Glutamatergic neuron (in vitro differentiated cells): ENCODE results near the gene MSS51. TPM values are rescaled to one million over a fixed set of nuclear protein-coding genes. Genes with fewer than 3 reads are reported as not detected.

Experiments used
- DNase-seq: peaks from one replicate; pipeline ENCODE4 v3.0.0; 2022
- H3K27ac Mint-ChIP-seq: one replicate; pipeline ENCODE4 v1.8.0; 2020; ENCODE audit warnings: mild to moderate bottlenecking, mixed read lengths, inconsistent platforms; ENCODE audit not compliant: unreplicated experiment
- H3K27me3 Mint-ChIP-seq: one replicate; pipeline ENCODE4 v1.8.0; 2020; ENCODE audit warnings: mild to moderate bottlenecking, moderate library complexity, mixed read lengths, inconsistent platforms; ENCODE audit not compliant: unreplicated experiment
- H3K36me3 Mint-ChIP-seq: one replicate; pipeline ENCODE4 v1.8.0; 2020; ENCODE audit warnings: mild to moderate bottlenecking, mixed read lengths, inconsistent platforms; ENCODE audit not compliant: unreplicated experiment
- H3K4me1 Mint-ChIP-seq: one replicate; pipeline ENCODE4 v1.8.0; 2020; ENCODE audit warnings: mild to moderate bottlenecking, low read depth, mixed read lengths, inconsistent platforms; ENCODE audit not compliant: unreplicated experiment
- H3K4me3 Mint-ChIP-seq: one replicate; pipeline ENCODE4 v1.8.0; 2020; ENCODE audit warnings: mild to moderate bottlenecking, mixed read lengths, inconsistent platforms; ENCODE audit not compliant: unreplicated experiment
- H3K9me3 Mint-ChIP-seq: one replicate; pipeline ENCODE4 v1.8.0; 2020; ENCODE audit warnings: mild to moderate bottlenecking, moderate library complexity, mixed read lengths, inconsistent platforms; ENCODE audit not compliant: unreplicated experiment
- total RNA-seq: library from RNA; stranded (reverse); fragmentation: NEBNext Ultra II Directional; extraction: Animal tissue kit (Norgen Biotek cat#: 25700); gene quantifications from one replicate; pipeline ENCODE4 v1.2.1, GENCODE V29; 2021; ENCODE audit not compliant: unreplicated experiment
- TF ChIP-seq, protein P1 (sequence below): fragments of 200-600 bp; sonication (generic); IDR thresholded peaks from one replicate; pipeline ENCODE4 v1.5.0; 2021; ENCODE audit not compliant: partially characterized antibody, unreplicated experiment

Gene MSS51
- total RNA-seq, 1 donor from 2014 or later, result 3.5 TPM

DNA sequence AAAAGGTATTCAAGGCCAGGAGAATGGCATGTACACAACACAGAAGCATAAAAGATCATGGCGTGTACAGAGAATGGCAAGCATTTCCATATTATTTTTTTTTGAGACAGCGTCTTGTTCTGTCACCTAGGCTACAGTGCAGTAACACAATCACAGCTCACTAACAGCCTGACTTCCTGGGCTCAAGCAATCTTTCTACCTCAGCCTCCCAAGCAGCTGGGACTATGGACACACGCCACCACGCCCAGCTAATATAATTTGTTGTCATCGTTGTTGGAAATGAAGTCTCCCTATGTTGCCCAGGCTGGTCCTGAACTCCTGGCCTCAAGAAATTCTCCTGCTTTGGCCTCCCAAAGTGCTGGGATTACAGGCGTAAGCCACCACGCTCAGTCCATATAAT, 46.8 kb downstream of the MSS51 start:
- TF ChIP-seq, protein P1, sequence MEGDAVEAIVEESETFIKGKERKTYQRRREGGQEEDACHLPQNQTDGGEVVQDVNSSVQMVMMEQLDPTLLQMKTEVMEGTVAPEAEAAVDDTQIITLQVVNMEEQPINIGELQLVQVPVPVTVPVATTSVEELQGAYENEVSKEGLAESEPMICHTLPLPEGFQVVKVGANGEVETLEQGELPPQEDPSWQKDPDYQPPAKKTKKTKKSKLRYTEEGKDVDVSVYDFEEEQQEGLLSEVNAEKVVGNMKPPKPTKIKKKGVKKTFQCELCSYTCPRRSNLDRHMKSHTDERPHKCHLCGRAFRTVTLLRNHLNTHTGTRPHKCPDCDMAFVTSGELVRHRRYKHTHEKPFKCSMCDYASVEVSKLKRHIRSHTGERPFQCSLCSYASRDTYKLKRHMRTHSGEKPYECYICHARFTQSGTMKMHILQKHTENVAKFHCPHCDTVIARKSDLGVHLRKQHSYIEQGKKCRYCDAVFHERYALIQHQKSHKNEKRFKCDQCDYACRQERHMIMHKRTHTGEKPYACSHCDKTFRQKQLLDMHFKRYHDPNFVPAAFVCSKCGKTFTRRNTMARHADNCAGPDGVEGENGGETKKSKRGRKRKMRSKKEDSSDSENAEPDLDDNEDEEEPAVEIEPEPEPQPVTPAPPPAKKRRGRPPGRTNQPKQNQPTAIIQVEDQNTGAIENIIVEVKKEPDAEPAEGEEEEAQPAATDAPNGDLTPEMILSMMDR, result no peak
- H3K4me3 Mint-ChIP-seq, result no peak overlapping the region
- no peaks in the 10 kb centered on the region for H3K4me1 Mint-ChIP-seq
- DNase-seq, result no peak
- H3K9me3 Mint-ChIP-seq, result no peaks in the 10 kb centered on the region
- H3K27me3 Mint-ChIP-seq, result no peaks in the 10 kb centered on the region
- no peaks in the 10 kb centered on the region for H3K36me3 Mint-ChIP-seq
- H3K27ac Mint-ChIP-seq, result no peak overlapping the region

DNA sequence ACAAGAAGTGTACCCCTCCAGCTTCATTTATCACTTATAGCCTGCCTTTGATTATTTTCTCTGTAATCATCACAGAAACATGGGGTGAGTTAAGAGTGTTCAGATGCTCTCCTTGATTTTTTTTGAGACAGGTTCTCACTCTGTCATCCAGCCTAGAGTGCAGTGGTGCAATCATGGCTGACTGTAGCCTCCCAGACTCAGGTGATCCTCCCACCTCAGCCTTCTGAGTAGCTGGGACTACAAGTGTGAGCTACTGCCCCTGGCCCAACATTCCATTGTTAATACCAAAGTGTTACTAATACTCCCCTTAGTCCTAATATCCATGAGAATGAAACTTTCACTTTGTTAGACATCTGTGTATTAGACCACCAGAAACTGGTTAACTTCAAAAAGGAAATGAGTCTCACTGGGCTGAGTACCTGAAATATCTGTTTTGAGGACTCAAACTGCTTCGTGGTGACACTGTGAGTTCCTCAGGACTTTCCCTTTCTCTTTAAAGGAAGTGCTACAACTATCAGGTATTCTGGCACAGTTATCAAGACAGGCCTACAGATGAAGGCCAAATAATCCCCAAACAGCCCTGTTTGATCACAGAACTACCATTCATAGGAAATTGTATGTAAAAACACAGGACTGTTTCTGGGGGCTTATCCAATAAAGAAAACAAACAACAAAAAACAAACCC, 54.2 kb downstream of the MSS51 start:
- H3K9me3 Mint-ChIP-seq, result no peaks in the 10 kb centered on the region
- no peak overlapping the region for H3K27ac Mint-ChIP-seq
- H3K4me3 Mint-ChIP-seq, result no peak overlapping the region
- H3K27me3 Mint-ChIP-seq, result no peaks in the 10 kb centered on the region
- H3K36me3 Mint-ChIP-seq, result no peaks in the 10 kb centered on the region
- TF ChIP-seq, protein P1, result no peak
- no peaks in the 10 kb centered on the region for H3K4me1 Mint-ChIP-seq
- no peak for DNase-seq

DNA sequence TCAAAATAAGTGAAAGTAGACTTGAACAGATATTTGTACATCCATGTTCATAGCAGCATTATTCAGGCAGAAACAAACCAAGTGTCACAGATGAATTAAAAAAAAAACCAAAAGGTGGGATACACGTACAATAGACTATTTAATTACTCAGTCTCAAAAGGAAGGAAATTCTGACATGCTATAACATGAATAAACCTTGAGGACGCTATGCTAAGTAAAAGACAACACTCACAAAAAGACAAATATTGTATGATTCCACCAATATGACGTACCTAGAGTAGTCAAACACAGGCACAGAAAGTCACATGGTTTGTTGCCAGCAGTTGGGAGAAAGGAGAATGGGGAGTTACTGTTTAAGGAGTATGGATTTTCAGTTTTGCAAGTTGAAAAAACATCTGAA, 56.7 kb downstream of the MSS51 start:
- Mint-ChIP-seq H3K27me3 (no peaks in the 10 kb centered on the region), H3K4me1 (no peaks in the 10 kb centered on the region), H3K9me3 (peaks cover 1% of the 10 kb centered on the region), H3K36me3 (no peaks in the 10 kb centered on the region), H3K27ac (no peak overlapping the region), H3K4me3 (no peak overlapping the region)
- TF ChIP-seq, protein P1, result no peak
- DNase-seq, result no peak

Other genes starting within 250 kb of the MSS51 start
- 37.5 TPM for gene DNAJC9, start 186.3 kb downstream of the MSS51 start, total RNA-seq
- gene MRPS16, start 180.9 kb downstream of the MSS51 start, total RNA-seq, result 89.2 TPM
- gene CFAP70, start 74.7 kb downstream of the MSS51 start, total RNA-seq, result 1.3 TPM
- gene ANXA7, start 19.5 kb downstream of the MSS51 start, total RNA-seq, result 35.9 TPM
- gene PPP3CB, start 62.5 kb upstream of the MSS51 start, total RNA-seq, result 67.9 TPM
- 9.1 TPM for gene USP54, start 157.8 kb upstream of the MSS51 start, total RNA-seq
- 0.64 TPM for gene MYOZ1, start 207.9 kb upstream of the MSS51 start, total RNA-seq
- 0.42 TPM for gene SYNPO2L, start 222.5 kb upstream of the MSS51 start, total RNA-seq